Measurements from ENCODE around the gene CNKSR3.

CNKSR3 gene

DNA sequence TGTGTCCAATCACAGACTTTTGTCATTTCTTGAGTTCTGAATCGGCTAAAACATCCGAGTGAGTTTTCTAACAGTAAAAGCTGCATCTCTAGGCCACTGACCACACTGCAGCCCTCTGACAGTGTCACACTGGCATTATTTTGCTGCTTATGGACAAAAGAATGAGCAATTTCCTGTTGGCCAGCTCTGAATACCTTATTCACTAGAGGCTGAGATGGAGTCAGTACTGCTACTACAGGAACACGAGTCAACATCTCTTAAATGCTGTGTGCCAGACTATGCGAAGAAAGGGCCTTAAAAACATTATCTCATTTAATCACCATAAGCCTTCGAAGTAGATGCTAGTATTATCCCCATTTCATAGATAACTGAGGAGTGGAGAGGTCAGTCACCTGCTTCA lies 111.4 kb downstream of the CNKSR3 start:
- H3K27me3 ChIP-seq (ENCODE audit: insufficient read depth, poor library complexity, severe bottlenecking): no peaks in the 10 kb centered on the region
- DNase-seq (ENCODE audit: low read depth in 1 of 2, low spot score in 1 of 2): no peak
- TF ChIP-seq POLR2AphosphoS5 (IDR thresholded peaks at IDR 0.05; ENCODE audit: low read depth) (no peak), GABPA (IDR thresholded peaks at IDR 0.05; ENCODE audit: low read depth) (no peak), SPI1 (IDR thresholded peaks at IDR 0.05; ENCODE audit: borderline replicate concordance, low read depth) (no peak)
- TF ChIP-seq, protein P1, sequence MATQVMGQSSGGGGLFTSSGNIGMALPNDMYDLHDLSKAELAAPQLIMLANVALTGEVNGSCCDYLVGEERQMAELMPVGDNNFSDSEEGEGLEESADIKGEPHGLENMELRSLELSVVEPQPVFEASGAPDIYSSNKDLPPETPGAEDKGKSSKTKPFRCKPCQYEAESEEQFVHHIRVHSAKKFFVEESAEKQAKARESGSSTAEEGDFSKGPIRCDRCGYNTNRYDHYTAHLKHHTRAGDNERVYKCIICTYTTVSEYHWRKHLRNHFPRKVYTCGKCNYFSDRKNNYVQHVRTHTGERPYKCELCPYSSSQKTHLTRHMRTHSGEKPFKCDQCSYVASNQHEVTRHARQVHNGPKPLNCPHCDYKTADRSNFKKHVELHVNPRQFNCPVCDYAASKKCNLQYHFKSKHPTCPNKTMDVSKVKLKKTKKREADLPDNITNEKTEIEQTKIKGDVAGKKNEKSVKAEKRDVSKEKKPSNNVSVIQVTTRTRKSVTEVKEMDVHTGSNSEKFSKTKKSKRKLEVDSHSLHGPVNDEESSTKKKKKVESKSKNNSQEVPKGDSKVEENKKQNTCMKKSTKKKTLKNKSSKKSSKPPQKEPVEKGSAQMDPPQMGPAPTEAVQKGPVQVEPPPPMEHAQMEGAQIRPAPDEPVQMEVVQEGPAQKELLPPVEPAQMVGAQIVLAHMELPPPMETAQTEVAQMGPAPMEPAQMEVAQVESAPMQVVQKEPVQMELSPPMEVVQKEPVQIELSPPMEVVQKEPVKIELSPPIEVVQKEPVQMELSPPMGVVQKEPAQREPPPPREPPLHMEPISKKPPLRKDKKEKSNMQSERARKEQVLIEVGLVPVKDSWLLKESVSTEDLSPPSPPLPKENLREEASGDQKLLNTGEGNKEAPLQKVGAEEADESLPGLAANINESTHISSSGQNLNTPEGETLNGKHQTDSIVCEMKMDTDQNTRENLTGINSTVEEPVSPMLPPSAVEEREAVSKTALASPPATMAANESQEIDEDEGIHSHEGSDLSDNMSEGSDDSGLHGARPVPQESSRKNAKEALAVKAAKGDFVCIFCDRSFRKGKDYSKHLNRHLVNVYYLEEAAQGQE (IDR thresholded peaks at IDR 0.05; ENCODE audit: insufficient replicate concordance, low read depth): no peak
- TF ChIP-seq, protein P2, sequence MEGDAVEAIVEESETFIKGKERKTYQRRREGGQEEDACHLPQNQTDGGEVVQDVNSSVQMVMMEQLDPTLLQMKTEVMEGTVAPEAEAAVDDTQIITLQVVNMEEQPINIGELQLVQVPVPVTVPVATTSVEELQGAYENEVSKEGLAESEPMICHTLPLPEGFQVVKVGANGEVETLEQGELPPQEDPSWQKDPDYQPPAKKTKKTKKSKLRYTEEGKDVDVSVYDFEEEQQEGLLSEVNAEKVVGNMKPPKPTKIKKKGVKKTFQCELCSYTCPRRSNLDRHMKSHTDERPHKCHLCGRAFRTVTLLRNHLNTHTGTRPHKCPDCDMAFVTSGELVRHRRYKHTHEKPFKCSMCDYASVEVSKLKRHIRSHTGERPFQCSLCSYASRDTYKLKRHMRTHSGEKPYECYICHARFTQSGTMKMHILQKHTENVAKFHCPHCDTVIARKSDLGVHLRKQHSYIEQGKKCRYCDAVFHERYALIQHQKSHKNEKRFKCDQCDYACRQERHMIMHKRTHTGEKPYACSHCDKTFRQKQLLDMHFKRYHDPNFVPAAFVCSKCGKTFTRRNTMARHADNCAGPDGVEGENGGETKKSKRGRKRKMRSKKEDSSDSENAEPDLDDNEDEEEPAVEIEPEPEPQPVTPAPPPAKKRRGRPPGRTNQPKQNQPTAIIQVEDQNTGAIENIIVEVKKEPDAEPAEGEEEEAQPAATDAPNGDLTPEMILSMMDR (IDR thresholded peaks at IDR 0.05; ENCODE audit: insufficient read depth, low read length): no peak
- no peak overlapping the region for H3K27ac ChIP-seq (replicated peaks)
- H3K4me3 ChIP-seq (replicated peaks; ENCODE audit: insufficient read depth, low read length): no peak overlapping the region

GRCh38 chr6:154397491-154398195 lies 112.8 kb downstream of the CNKSR3 start:
- Histone ChIP-seq H3K4me3 (replicated peaks; ENCODE audit: insufficient read depth, low read length) (no peak overlapping the region), H3K27ac (replicated peaks) (no peak overlapping the region), H3K27me3 (ENCODE audit: insufficient read depth, poor library complexity, severe bottlenecking) (no peaks in the 10 kb centered on the region)
- TF ChIP-seq POLR2AphosphoS5 (IDR thresholded peaks at IDR 0.05; ENCODE audit: low read depth) (no peak), GABPA (IDR thresholded peaks at IDR 0.05; ENCODE audit: low read depth) (no peak), SPI1 (IDR thresholded peaks at IDR 0.05; ENCODE audit: borderline replicate concordance, low read depth) (no peak)
- TF ChIP-seq, protein P2 (IDR thresholded peaks at IDR 0.05; ENCODE audit: insufficient read depth, low read length): no peak
- TF ChIP-seq, protein P1 (IDR thresholded peaks at IDR 0.05; ENCODE audit: insufficient replicate concordance, low read depth): no peak
- DNase-seq (ENCODE audit: low read depth in 1 of 2, low spot score in 1 of 2): no peak

GRCh38 chr6:154395878-154396277 lies 114.6 kb downstream of the CNKSR3 start:
- TF ChIP-seq POLR2AphosphoS5 (IDR thresholded peaks at IDR 0.05; ENCODE audit: low read depth) (no peak), GABPA (IDR thresholded peaks at IDR 0.05; ENCODE audit: low read depth) (no peak), SPI1 (IDR thresholded peaks at IDR 0.05; ENCODE audit: borderline replicate concordance, low read depth) (no peak)
- TF ChIP-seq, protein P2 (IDR thresholded peaks at IDR 0.05; ENCODE audit: insufficient read depth, low read length): no peak
- TF ChIP-seq, protein P1 (IDR thresholded peaks at IDR 0.05; ENCODE audit: insufficient replicate concordance, low read depth): no peak
- no peaks in the 10 kb centered on the region for H3K27me3 ChIP-seq (ENCODE audit: insufficient read depth, poor library complexity, severe bottlenecking)
- no peak overlapping the region for H3K4me3 ChIP-seq (replicated peaks; ENCODE audit: insufficient read depth, low read length)
- H3K27ac ChIP-seq (replicated peaks): no peak overlapping the region
- no peak for DNase-seq (ENCODE audit: low read depth in 1 of 2, low spot score in 1 of 2)

All from HL-60 (cell line).